IMR-90 (cell line): ENCODE results near the gene SLC4A11. TPM values are rescaled to one million over a fixed set of nuclear protein-coding genes. Genes with fewer than 3 reads are reported as not detected.

ENCODE experiments used
- ATAC-seq: fragments of 200-7000 bp; cut with Tn5 transposase; 2 replicates; pipeline ENCODE4 v1.9.1; 2020; ENCODE audit warnings: low read depth, mild to moderate bottlenecking, moderate library complexity
- BruUV-seq: library from RNA; stranded (reverse); fragments of 400-500 nt; replicated peaks from 2 replicates; lab custom pipeline; 2021; lab: Mats Ljungman, UMichigan
- CTCF ChIA-PET: fragments of 300-600 bp; formaldehyde crosslinking; extraction: SDS; loops from one replicate; lab custom pipeline; 2021; ENCODE audit warnings: antibody characterized with exemption; lab: Yijun Ruan, JAX
- POLR2A ChIA-PET: fragments of 300-600 bp; sonication (Branson Sonifier 250); formaldehyde crosslinking; loops from one replicate; lab custom pipeline; 2022; ENCODE audit warnings: antibody characterized with exemption; ENCODE audit not compliant: unreplicated experiment; lab: Charles Lee
- DNase-seq: peaks from one replicate; pipeline ENCODE4 v3.0.0; 2013
- H2AFZ ChIP-seq: replicated peaks from 2 replicates; pipeline ENCODE3; 2013; ENCODE audit warnings: low read length, mild to moderate bottlenecking; ENCODE audit not compliant: poor library complexity
- H2AK5ac ChIP-seq: 2 replicates; pipeline ENCODE4 v1.6.1; 2013; ENCODE audit warnings: low read depth, low read length, inconsistent platforms
- H2AK9ac ChIP-seq: replicated peaks from 2 replicates; pipeline ENCODE3; 2013; ENCODE audit warnings: mild to moderate bottlenecking, low read depth, low read length, moderate library complexity; ENCODE audit not compliant: poor library complexity
- H2BK120ac ChIP-seq: 2 replicates; pipeline ENCODE4 v1.6.1; 2013; ENCODE audit warnings: low read depth, low read length, inconsistent platforms
- H2BK15ac ChIP-seq: 3 replicates; pipeline ENCODE4 v1.6.1; 2013; ENCODE audit warnings: low read depth, low read length, inconsistent platforms
- H2BK20ac ChIP-seq: 2 replicates; pipeline ENCODE4 v1.6.1; 2013; ENCODE audit warnings: low read depth, mild to moderate bottlenecking, inconsistent platforms, low read length, moderate library complexity
- H2BK5ac ChIP-seq: 2 replicates; pipeline ENCODE4 v1.6.1; 2013; ENCODE audit warnings: mild to moderate bottlenecking, low read depth, low read length, inconsistent platforms; ENCODE audit not compliant: poor library complexity, severe bottlenecking
- H3K14ac ChIP-seq: replicated peaks from 2 replicates; pipeline ENCODE4 v1.6.1; 2013; ENCODE audit warnings: low read depth, low read length, inconsistent platforms
- H3K18ac ChIP-seq: 2 replicates; pipeline ENCODE4 v1.6.1; 2013; ENCODE audit warnings: low read depth, low read length, control low read depth
- H3K23ac ChIP-seq: 2 replicates; pipeline ENCODE4 v1.6.1; 2013; ENCODE audit warnings: low read depth, low read length, inconsistent platforms
- H3K27ac ChIP-seq: 2 replicates; pipeline ENCODE4 v1.5.1; 2013; ENCODE audit warnings: mild to moderate bottlenecking, control low read depth, low read length; ENCODE audit not compliant: insufficient read depth
- H3K27me3 ChIP-seq: 2 replicates; pipeline ENCODE4 v1.6.1; 2013; ENCODE audit warnings: low read length; ENCODE audit not compliant: control insufficient read depth, insufficient read depth
- H3K36me3 ChIP-seq: 2 replicates; pipeline ENCODE4 v1.6.1; 2013; ENCODE audit warnings: low read length, mixed read lengths; ENCODE audit not compliant: control insufficient read depth, insufficient read depth
- H3K4ac ChIP-seq: 2 replicates; pipeline ENCODE4 v1.6.1; 2013; ENCODE audit warnings: low read depth, low read length, inconsistent platforms
- H3K4me1 ChIP-seq: 2 replicates; pipeline ENCODE4 v1.6.1; 2013; ENCODE audit warnings: low read length, mixed read lengths; ENCODE audit not compliant: control insufficient read depth, insufficient read depth
- H3K4me2 ChIP-seq: 2 replicates; pipeline ENCODE4 v1.6.1; 2013; ENCODE audit warnings: low read depth, mild to moderate bottlenecking, control low read depth, low read length, moderate library complexity
- H3K4me3 ChIP-seq: 2 replicates; pipeline ENCODE4 v1.5.1; 2013; ENCODE audit warnings: low read depth, mild to moderate bottlenecking, control low read depth, low read length, moderate library complexity; ENCODE audit not compliant: insufficient read depth
- H3K56ac ChIP-seq: 2 replicates; pipeline ENCODE4 v1.6.1; 2013; ENCODE audit warnings: low read length, inconsistent platforms; ENCODE audit not compliant: insufficient read depth; ENCODE audit errors: extremely low read depth
- H3K79me1 ChIP-seq, 2 experiments: 2 replicates each; pipeline ENCODE4 v1.6.1; 2013; ENCODE audit warnings: low read length in 2 of 2, inconsistent platforms in 1 of 2, low read depth in 1 of 2
- H3K9ac ChIP-seq: 2 replicates; pipeline ENCODE4 v1.6.1; 2013; ENCODE audit warnings: low read depth, low read length, control low read depth
- H3K9me1 ChIP-seq: 2 replicates; pipeline ENCODE4 v1.6.1; 2013; ENCODE audit warnings: low read length, inconsistent platforms; ENCODE audit not compliant: insufficient read depth
- H3K9me3 ChIP-seq: 2 replicates; pipeline ENCODE4 v1.6.1; 2013; ENCODE audit warnings: low read length; ENCODE audit not compliant: control insufficient read depth, insufficient read depth
- H4K20me1 ChIP-seq: 2 replicates; pipeline ENCODE4 v1.6.1; 2013; ENCODE audit warnings: low read length, inconsistent platforms; ENCODE audit not compliant: insufficient read depth
- H4K5ac ChIP-seq: 2 replicates; pipeline ENCODE4 v1.6.1; 2013; ENCODE audit warnings: mild to moderate bottlenecking, low read depth, low read length, control low read depth
- H4K8ac ChIP-seq, 2 experiments: 2 replicates each; pipeline ENCODE4 v1.6.1; 2013; ENCODE audit warnings: low read depth in 2 of 2, low read length in 2 of 2, control low read depth in 1 of 2, inconsistent platforms in 1 of 2
- H4K91ac ChIP-seq: 2 replicates; pipeline ENCODE4 v1.6.1; 2013; ENCODE audit warnings: low read depth, low read length, inconsistent platforms; ENCODE audit not compliant: insufficient read depth
- BHLHE40 ChIP-seq: fragments of 150-350 bp; IDR thresholded peaks from 2 replicates; pipeline ENCODE4 v1.6.1; 2016; ENCODE audit warnings: mild to moderate bottlenecking, low read depth, low read length
- CEBPB ChIP-seq: IDR thresholded peaks from 2 replicates; pipeline ENCODE4 v1.6.1; 2012; ENCODE audit warnings: low read depth, low read length, improper control_type of control experiment
- CHD1 ChIP-seq: IDR thresholded peaks from 2 replicates; pipeline ENCODE4 v1.6.1; 2012; ENCODE audit warnings: low read depth, low read length, improper control_type of control experiment
- FOS ChIP-seq: fragments of 150-350 bp; IDR thresholded peaks from 2 replicates; pipeline ENCODE4 v1.6.1; 2016; ENCODE audit warnings: low read depth, low read length
- MAFK ChIP-seq: IDR thresholded peaks from 2 replicates; pipeline ENCODE4 v1.6.1; 2012; ENCODE audit warnings: low read depth, low read length, improper control_type of control experiment
- MAZ ChIP-seq: IDR thresholded peaks from 2 replicates; pipeline ENCODE4 v1.6.1; 2012; ENCODE audit warnings: low read depth, mild to moderate bottlenecking, low read length, improper control_type of control experiment, moderate library complexity, borderline replicate concordance
- MXI1 ChIP-seq: IDR thresholded peaks from 2 replicates; pipeline ENCODE4 v1.6.1; 2012; ENCODE audit warnings: low read depth, mild to moderate bottlenecking, low read length, moderate library complexity, borderline replicate concordance
- NFE2L2 ChIP-seq: fragments of 150-350 bp; IDR thresholded peaks from 2 replicates; pipeline ENCODE4 v1.6.1; 2016; ENCODE audit warnings: low read depth, mild to moderate bottlenecking, low read length
- POLR2A ChIP-seq: IDR thresholded peaks from 2 replicates; pipeline ENCODE4 v1.6.1; 2012; ENCODE audit warnings: mild to moderate bottlenecking, low read depth, low read length
- RAD21 ChIP-seq: IDR thresholded peaks from 2 replicates; pipeline ENCODE4 v1.6.1; 2012; ENCODE audit warnings: low read length, improper control_type of control experiment
- RCOR1 ChIP-seq: IDR thresholded peaks from 2 replicates; pipeline ENCODE4 v1.6.1; 2012; ENCODE audit warnings: mild to moderate bottlenecking, low read length, improper control_type of control experiment; ENCODE audit not compliant: insufficient replicate concordance
- RFX5 ChIP-seq: IDR thresholded peaks from 2 replicates; pipeline ENCODE4 v1.8.0; 2012; ENCODE audit warnings: low read depth, mild to moderate bottlenecking, low read length, moderate library complexity
- SMC3 ChIP-seq: fragments of 150-350 bp; IDR thresholded peaks from 2 replicates; pipeline ENCODE4 v1.6.1; 2016; ENCODE audit warnings: low read depth, mild to moderate bottlenecking, antibody characterized with exemption, low read length, moderate library complexity
- WGBS, 2 experiments: methylation state at CpG; one replicate each; pipeline versions ENCODE4 v1.1.5 to v1.1.7; 2013; ENCODE audit warnings: missing lambda C conversion rate in 2 of 2; ENCODE audit not compliant: insufficient read length in 1 of 2; ENCODE audit errors: extremely low coverage in 2 of 2; 5-methylcytosine and 5-hydroxymethylcytosine counted together
- dilution Hi-C: fragments of 300-500 bp; cut with HindIII; formaldehyde crosslinking; loops from one replicate; pipeline ENCODE4 v1.14.3; 2018; ENCODE audit warnings: low sequenced_read_pairs; ENCODE audit not compliant: unreplicated experiment
- in situ Hi-C: fragments of 300-500 bp; cut with MboI; formaldehyde crosslinking; loops from 3 replicates; pipeline ENCODE4 v1.14.3; 2019; ENCODE audit warnings: low sequenced_read_pairs, inconsistent platforms, mixed read lengths
- intact Hi-C: fragments of 100-400 bp; cut with micrococcal nuclease; formaldehyde crosslinking; loops from 2 replicates; pipeline ENCODE4 v1.10.0; 2022
- polyA plus RNA-seq, 3 experiments: library from polyadenylated mRNA; depleted of rRNA; stranded (reverse); fragments of >200 nt; gene quantifications; 2 replicates each; pipeline ENCODE4 v1.2.3, GENCODE V29; 2012; ENCODE audit warnings: low replicate concordance in 1 of 3
- total RNA-seq: library from RNA; depleted of rRNA; stranded (reverse); fragments of >200 nt; gene quantifications from 2 replicates; pipeline ENCODE4 v1.2.3, GENCODE V29; 2012
- TF ChIP-seq, protein P1 (sequence below): conservative IDR thresholded peaks from 2 replicates; pipeline ENCODE4 v1.5.1; 2012; ENCODE audit warnings: mild to moderate bottlenecking, low read depth, low read length, improper control_type of control experiment
- TF ChIP-seq, protein P2 (sequence below): fragments of 150-350 bp; IDR thresholded peaks from 2 replicates; pipeline ENCODE4 v1.6.1; 2016; ENCODE audit warnings: low read depth, mild to moderate bottlenecking, low read length, moderate library complexity, borderline replicate concordance
- TF ChIP-seq, protein P3 (sequence below): fragments of 150-350 bp; IDR thresholded peaks from 2 replicates; pipeline ENCODE4 v1.6.1; 2017; ENCODE audit warnings: mild to moderate bottlenecking, antibody characterized with exemption, low read length, low read depth

SLC4A11 gene
- total and polyA plus RNA-seq, 2 of the 4 experiments (the other 2 are of a cell fraction), result 0.36 to 0.79 TPM

DNA sequence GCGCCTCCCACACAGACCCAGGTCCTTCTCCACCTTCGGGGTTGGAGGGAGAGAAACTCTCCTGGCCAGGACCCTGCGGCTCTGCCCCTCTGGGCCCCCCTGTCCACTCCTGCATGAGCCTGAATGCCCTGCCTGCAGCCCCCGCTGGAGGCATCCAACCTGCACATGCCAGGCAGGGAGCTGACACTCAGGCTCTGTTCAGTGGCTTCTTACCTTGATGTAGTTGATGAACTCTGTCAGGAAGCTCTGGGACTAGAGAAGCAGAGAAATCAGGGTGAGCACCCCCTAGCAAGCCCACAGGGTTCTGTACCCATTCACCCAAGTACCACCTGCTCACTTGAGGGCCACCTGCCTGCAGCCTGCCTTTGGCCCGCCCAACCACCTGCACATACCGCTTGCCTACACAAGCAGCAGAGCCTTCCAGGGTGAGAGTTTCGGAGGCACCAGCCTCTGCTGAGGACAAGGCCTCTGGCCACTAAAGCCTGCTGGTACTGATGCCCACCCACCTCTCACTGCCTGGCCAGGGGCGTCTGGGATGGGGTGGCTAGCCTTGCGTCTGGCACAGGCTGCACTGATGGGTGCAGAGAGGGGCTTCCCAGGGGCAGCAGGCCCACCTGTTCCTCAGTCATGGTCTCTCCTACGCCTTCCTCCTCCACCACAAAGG is 44.2 kb downstream of the SLC4A11 start:
- no peak overlapping the region for H2AK5ac ChIP-seq
- dilution Hi-C loops (no loop called here), intact Hi-C loops (no loop called here), in situ Hi-C loops (no loop called here)
- H2AK9ac ChIP-seq, result no peak overlapping the region
- no peak for ATAC-seq
- no peak for DNase-seq
- H2AFZ ChIP-seq, result no peak overlapping the region
- no peak overlapping the region for H3K27ac ChIP-seq
- no peak overlapping the region for H3K18ac ChIP-seq
- H3K79me1 ChIP-seq, result no peaks in the 10 kb centered on the region
- H3K4me2 ChIP-seq, result no peak overlapping the region
- H3K9ac ChIP-seq, result no peak overlapping the region
- no peak overlapping the region for H4K5ac ChIP-seq
- WGBS, 2 experiments, result 100% methylated on average over 2 of the region's 10 CpGs; no CpG with 5 or more reads in 1 of the 2 experiments
- no peak overlapping the region for H4K8ac ChIP-seq
- no peaks in the 10 kb centered on the region for H3K9me1 ChIP-seq
- H4K91ac ChIP-seq, result no peak overlapping the region
- H3K9me3 ChIP-seq, result no peaks in the 10 kb centered on the region
- H4K20me1 ChIP-seq, result no peaks in the 10 kb centered on the region
- H2BK5ac ChIP-seq, result no peak overlapping the region
- no peaks in the 10 kb centered on the region for H3K27me3 ChIP-seq
- no TSS peak for BruUV-seq
- H3K4me1 ChIP-seq, result no peaks in the 10 kb centered on the region
- TF ChIP-seq, protein P1, sequence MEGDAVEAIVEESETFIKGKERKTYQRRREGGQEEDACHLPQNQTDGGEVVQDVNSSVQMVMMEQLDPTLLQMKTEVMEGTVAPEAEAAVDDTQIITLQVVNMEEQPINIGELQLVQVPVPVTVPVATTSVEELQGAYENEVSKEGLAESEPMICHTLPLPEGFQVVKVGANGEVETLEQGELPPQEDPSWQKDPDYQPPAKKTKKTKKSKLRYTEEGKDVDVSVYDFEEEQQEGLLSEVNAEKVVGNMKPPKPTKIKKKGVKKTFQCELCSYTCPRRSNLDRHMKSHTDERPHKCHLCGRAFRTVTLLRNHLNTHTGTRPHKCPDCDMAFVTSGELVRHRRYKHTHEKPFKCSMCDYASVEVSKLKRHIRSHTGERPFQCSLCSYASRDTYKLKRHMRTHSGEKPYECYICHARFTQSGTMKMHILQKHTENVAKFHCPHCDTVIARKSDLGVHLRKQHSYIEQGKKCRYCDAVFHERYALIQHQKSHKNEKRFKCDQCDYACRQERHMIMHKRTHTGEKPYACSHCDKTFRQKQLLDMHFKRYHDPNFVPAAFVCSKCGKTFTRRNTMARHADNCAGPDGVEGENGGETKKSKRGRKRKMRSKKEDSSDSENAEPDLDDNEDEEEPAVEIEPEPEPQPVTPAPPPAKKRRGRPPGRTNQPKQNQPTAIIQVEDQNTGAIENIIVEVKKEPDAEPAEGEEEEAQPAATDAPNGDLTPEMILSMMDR, result no peak
- TF ChIP-seq CHD1 (no peak), SMC3 (no peak), MAZ (no peak), NFE2L2 (no peak), RFX5 (no peak), CEBPB (no peak), MXI1 (no peak), MAFK (no peak), RAD21 (no peak), POLR2A (no peak), BHLHE40 (no peak), FOS (no peak), RCOR1 (no peak)
- TF ChIP-seq, protein P2, sequence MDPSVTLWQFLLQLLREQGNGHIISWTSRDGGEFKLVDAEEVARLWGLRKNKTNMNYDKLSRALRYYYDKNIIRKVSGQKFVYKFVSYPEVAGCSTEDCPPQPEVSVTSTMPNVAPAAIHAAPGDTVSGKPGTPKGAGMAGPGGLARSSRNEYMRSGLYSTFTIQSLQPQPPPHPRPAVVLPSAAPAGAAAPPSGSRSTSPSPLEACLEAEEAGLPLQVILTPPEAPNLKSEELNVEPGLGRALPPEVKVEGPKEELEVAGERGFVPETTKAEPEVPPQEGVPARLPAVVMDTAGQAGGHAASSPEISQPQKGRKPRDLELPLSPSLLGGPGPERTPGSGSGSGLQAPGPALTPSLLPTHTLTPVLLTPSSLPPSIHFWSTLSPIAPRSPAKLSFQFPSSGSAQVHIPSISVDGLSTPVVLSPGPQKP, result no peak
- TF ChIP-seq, protein P3, sequence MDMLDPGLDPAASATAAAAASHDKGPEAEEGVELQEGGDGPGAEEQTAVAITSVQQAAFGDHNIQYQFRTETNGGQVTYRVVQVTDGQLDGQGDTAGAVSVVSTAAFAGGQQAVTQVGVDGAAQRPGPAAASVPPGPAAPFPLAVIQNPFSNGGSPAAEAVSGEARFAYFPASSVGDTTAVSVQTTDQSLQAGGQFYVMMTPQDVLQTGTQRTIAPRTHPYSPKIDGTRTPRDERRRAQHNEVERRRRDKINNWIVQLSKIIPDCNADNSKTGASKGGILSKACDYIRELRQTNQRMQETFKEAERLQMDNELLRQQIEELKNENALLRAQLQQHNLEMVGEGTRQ, result no peak
- no peak overlapping the region for H2BK20ac ChIP-seq
- H3K14ac ChIP-seq, result no peak overlapping the region
- no peak overlapping the region for H3K4me3 ChIP-seq
- no peak overlapping the region for H2BK120ac ChIP-seq
- H2BK15ac ChIP-seq, result no peak overlapping the region
- H3K36me3 ChIP-seq, result peaks cover 68% of the 10 kb centered on the region
- ChIA-PET CTCF (no interaction called here), POLR2A (no interaction called here)
- H3K56ac ChIP-seq, result no peak overlapping the region
- H3K4ac ChIP-seq, result no peak overlapping the region
- no peak overlapping the region for H3K23ac ChIP-seq
